Ammon's horn (tissue), 1 donor: ENCODE data around the gene KAZN.

Source experiments
- DNase-seq: peaks from one replicate; pipeline ENCODE4 v3.0.0-alpha.2; 2016; ENCODE audit warnings: low spot score

Gene KAZN

DNA sequence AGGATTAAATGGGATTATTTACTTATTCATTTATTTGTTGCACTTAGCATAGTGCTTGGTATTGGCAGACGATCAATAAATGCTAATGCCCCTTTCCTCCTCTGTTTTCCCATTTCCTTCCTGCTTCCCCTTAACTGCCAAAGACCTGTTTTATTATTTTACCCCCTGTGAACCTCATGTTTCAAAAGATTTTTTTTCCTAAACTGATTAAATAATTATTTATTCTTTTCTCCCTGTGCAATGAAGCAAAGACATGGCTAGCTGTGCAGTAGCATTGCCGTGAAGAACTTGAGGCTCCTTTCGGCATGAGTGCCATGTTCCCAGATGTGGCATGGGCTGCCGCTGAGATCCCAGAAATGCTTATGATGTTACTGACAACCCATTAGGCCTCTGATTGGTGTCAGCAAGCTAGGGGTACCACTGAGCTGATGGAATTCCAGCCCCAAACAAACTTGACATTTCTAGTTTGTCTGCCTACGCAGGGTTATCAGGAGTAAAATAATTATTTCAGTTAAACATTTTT is 288.6 kb downstream of the KAZN start:
- no peak for DNase-seq

DNA sequence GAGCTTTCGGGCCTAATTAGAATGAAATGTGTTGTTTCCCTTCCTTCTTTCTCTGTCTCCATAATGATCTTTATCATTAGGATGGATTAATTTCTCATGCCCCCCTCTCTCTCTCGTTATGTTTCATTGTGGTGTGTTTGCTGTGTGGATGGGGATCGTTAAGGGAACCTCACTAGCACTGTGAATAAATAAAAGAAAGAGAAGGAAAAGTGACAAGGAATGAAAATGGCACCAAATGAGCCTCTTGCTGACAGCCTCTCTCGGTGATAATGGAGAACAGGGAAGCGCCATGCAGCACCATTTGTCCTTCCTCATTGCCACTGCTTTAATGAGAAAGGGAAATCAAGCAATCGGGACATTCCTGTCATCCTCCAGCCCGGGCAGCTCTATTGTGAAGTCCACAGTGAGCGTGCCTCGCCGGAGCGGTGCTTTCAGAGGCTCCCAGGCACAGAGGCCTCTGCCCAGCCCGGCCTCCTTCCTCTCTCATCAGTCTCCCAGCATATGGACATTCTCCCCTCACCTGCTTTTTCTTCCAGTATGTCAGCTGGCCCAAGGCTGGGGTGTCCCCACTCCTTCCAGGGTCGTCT is 289.4 kb downstream of the KAZN start:
- DNase-seq, result no peak

- no peak for DNase-seq
Observed at GRCh38 chr1:14888374-14888773, 289.9 kb downstream of the KAZN start.

- no peak for DNase-seq
Observed at GRCh38 chr1:14889825-14890440, 291.4 kb downstream of the KAZN start.

- DNase-seq, result no peak
Observed at GRCh38 chr1:14891991-14892390, 293.5 kb downstream of the KAZN start.

- DNase-seq, result peak; percentile 77
Observed at GRCh38 chr1:14894811-14895560, 296.5 kb downstream of the KAZN start.

- no peak for DNase-seq
Observed at GRCh38 chr1:14895727-14896126, 297.2 kb downstream of the KAZN start.

- no peak for DNase-seq
Observed at GRCh38 chr1:14896381-14897079, 298.0 kb downstream of the KAZN start.

DNA sequence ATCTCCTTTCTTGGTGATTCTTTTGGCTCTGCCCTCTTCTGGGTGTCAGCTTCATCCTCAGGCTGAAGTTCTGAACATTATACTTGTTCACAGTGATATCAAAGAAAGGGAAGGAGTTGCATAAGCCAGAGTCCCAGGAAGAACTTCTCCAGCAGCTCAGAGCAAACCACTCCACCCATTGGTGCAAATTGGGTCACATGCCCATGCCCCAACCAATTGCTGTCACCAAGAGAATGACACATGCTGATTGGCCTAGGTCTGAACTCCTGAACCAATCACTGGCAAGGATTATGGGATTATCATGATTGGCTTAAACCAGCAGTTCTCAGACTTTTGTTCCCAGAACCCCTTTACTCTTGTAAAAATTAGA is 298.6 kb downstream of the KAZN start:
- DNase-seq, result no peak

- no peak for DNase-seq
Observed at GRCh38 chr1:14897547-14897946, 299.1 kb downstream of the KAZN start.

DNA sequence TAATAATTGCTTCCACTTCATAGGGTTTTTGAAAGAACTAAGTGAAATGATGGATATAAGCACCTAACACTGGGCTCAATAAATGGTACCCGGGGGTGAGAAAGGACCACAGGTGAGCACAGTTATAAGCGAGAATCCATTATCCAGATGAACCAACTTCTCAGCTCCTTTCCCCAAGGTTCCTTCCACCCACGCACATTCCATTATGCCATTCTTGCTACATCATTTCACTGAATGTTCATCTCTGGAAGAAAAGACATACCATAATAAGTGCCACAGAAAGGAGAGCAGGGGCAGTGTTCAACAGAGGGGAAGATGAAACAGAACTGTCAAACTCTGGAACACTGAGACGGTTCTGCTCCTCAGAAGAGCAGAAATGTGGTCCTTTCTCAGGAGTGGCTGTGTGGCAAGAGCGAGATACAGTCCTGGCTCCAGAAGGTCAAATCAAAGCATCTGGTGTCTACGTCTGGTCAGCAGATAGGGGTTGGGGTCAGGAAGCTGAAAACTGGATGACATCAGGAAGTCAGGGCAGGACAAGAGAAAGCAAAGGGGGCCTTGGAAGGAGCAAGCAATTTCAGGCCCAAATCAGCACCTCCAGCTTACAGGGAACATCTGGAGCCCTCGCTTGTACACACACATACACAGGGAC is 299.6 kb downstream of the KAZN start:
- no peak for DNase-seq

DNA sequence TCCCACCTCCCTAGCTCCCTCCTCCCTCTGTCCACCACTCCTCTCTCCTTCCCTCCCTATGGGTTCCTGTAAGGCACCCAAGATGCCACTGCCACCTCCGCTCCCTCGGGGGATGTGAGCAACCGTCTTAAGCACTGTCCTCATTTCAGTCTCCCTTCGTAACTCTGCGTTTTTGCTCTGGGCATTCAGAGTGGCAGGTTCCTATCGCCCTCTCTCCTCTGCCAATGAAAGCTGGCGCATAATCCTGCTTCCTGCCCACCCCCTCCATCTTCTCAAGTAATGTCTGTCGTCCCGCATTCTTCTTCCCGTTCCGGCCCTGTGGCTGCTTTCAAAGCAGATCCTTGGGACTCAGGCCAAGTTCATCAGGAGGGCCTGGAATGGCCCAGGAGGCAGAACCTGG is 301.2 kb downstream of the KAZN start:
- DNase-seq, result no peak

GRCh38 chr1:14901371-14901954 is 303.0 kb downstream of the KAZN start:
- no peak for DNase-seq

GRCh38 chr1:14903922-14904321 is 305.4 kb downstream of the KAZN start:
- no peak for DNase-seq

DNA sequence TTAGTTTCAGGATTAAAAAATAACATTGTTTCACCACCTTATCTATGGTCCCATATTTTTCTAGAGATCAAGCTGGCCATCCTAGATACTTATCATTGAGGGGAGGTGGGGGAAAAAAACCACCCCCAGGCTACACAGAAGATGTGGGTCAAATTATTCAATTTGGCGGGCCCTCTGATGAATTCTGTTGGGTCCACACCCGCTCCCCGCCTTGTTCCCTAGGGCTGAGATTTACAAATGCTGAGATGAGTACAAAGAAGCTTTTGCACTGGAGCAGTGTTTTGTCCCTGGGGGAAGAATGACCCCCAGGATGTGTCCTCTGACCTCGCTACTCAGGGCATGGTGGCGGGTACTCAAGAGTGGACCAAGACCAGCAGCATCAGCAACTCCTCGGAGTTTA is 308.2 kb downstream of the KAZN start:
- DNase-seq, result no peak

DNA sequence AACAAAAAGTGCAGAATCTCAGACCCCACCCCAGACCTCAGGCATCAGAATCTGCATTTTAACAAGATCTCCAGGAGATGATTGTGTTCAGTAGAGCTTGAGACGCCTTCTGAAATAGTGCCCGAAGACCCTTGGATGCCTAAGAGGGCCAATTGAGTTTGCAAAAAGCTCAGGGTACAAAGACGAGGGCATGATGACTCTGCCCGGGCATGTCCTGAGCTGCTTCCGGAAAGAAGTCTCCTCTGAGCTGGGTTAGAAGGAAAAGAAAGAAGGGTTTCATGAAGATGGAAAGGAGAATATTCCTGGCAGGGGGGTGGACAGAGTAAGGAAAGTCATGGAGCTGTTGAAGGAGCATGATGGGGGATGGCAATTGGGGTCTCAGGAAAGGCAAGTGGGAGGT is 308.9 kb downstream of the KAZN start:
- no peak for DNase-seq

GRCh38 chr1:14909273-14909672 is 310.8 kb downstream of the KAZN start:
- DNase-seq, result no peak

DNA sequence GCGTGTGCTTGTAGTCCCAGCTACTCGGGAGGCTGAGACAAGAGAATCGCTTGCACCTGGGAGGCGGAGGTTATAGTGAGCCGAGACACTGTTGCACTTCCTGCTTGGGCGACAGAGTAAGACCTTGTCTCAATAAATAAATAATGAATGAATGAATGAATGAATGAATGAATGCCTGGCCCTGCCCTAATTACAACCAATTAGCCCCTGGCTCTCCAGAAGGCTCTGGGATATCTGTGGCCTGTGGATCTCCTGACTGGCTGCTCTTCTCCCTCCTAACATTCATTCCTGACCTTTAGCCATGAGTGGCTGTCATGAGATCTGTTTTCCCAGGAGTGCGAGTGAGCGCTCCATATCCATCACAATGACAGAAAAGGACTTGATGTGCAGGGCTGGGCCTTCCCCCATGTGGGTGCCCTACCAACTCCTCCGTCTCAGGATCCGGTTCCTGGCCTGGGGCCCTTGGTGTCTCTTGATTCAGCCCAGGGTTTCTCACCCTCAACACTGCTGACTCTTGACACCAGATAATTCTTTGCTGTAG is 311.5 kb downstream of the KAZN start:
- DNase-seq, result no peak

DNA sequence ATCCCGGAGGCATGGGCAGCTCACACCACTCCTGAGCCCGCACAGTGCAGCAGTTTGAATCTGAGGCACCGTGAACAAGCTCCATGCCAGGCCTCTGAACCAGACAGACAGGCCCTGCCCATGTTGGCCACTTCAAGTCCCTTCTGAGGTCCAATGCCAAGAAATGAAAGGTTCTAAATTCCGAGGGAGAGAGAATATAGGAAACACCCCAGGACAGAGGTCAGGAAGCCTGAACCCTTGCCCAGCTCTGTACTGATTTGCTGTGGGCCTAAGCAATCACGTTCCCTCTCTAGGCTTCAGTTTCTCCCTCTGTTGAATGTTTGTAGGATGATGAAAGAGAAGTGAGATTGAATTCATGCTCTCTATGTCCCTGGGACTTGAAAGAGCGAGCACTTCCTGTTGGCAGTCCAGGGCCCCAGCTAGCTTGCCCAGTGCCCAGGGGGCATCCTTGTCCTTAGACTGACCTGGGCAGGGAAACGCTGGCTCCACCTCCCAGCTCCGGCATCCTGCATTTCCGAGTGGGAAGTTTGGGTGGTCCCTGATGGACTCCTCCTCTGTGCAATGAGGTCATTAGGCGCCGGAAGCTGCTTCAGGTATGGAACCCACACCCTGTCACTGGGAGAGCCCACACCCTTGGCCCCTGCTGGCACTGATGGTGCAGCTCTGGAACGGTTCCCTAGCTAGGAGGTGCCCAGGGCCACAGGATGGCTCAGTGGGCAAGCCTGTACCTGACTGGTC is 312.7 kb downstream of the KAZN start:
- no peak for DNase-seq

GRCh38 chr1:14912839-14913481 is 314.5 kb downstream of the KAZN start:
- no peak for DNase-seq
